Measurements from ENCODE around the gene RGS1. TPM values are rescaled to one million over a fixed set of nuclear protein-coding genes. Genes with fewer than 3 reads are reported as not detected.

Gene RGS1
- total RNA-seq, 2 donors from 2014 or later, result 43.0 to 57.3 TPM

- no peaks in the 10 kb centered on the region for H3K9me3 ChIP-seq
- H3K4me3 ChIP-seq, result no peak overlapping the region
- no peaks in the 10 kb centered on the region for H3K4me1 ChIP-seq (replicated peaks)
- H3K27ac ChIP-seq, result peak overlapping the region; percentile 54 to 66
- no peaks in the 10 kb centered on the region for H3K27me3 ChIP-seq (replicated peaks; ENCODE audit: insufficient read depth)
- H3K36me3 ChIP-seq, result no peaks in the 10 kb centered on the region
- no peak for TF ChIP-seq POLR2A (IDR thresholded peaks at IDR 0.05)
- TF ChIP-seq, protein P1, sequence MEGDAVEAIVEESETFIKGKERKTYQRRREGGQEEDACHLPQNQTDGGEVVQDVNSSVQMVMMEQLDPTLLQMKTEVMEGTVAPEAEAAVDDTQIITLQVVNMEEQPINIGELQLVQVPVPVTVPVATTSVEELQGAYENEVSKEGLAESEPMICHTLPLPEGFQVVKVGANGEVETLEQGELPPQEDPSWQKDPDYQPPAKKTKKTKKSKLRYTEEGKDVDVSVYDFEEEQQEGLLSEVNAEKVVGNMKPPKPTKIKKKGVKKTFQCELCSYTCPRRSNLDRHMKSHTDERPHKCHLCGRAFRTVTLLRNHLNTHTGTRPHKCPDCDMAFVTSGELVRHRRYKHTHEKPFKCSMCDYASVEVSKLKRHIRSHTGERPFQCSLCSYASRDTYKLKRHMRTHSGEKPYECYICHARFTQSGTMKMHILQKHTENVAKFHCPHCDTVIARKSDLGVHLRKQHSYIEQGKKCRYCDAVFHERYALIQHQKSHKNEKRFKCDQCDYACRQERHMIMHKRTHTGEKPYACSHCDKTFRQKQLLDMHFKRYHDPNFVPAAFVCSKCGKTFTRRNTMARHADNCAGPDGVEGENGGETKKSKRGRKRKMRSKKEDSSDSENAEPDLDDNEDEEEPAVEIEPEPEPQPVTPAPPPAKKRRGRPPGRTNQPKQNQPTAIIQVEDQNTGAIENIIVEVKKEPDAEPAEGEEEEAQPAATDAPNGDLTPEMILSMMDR (IDR thresholded peaks at IDR 0.05), result no peak
- TF ChIP-seq POLR2AphosphoS5 (IDR thresholded peaks at IDR 0.05), result no peak
- DNase-seq (ENCODE audit: low spot score), result no peak
- WGBS, result 50% methylated on average over 3 of the region's 3 CpGs
- intact Hi-C loops (cut with DNase I), result loop anchor here (5.0 kb wide), 1 partner anchor 34 kb away; no protein-coding TSS in a partner anchor
Measured at GRCh38 chr1:192538407-192539296, 36.9 kb upstream of the RGS1 start.

DNA sequence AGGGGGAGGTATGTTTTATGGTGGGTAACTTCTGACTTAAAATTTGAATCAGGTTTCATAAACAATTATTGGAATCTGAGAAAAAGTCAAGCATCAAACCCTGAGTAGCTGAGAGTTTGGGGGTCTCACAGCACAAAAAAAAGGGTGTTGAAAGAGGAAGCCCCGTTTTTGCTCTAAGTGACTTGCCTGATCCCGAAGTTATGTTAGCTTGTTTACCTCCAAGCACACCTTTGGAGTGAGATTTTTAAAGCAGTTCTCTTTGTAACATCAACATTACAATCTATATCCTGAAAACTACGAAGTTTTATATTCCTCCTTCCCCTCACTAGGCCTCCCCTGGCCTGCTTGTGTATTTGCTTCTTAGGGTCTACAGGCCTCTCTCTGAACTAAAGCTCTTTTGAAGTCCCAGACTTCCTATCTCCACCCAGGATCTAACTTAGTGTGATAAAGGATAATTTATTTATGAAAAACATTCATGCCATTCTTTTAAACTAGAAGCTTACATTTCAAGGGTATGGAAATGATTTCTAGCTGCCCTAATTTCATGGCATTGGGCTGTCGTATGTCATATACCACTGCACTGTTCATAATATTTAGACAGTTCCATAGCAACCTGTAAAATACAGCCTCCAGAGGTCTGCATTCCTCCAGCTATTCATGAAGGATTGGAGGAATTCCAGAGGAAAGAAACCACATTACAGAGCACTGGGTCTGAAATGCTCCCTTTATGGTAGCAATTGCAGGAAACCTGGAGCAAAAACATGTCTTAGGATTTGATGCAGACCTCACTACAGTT is 36.1 kb upstream of the RGS1 start:
- no peaks in the 10 kb centered on the region for H3K9me3 ChIP-seq
- no peak for DNase-seq (ENCODE audit: low spot score)
- 15% methylated on average over 4 of the region's 4 CpGs for whole genome bisulfite sequencing
- no peaks in the 10 kb centered on the region for H3K36me3 ChIP-seq
- intact Hi-C loops (cut with DNase I), result loop anchor here (5.0 kb wide), 1 partner anchor 33 kb away; no protein-coding TSS in a partner anchor
- no peaks in the 10 kb centered on the region for H3K27me3 ChIP-seq (replicated peaks; ENCODE audit: insufficient read depth)
- no peak overlapping the region for H3K4me3 ChIP-seq
- no peak for TF ChIP-seq POLR2AphosphoS5 (IDR thresholded peaks at IDR 0.05)
- no peak for TF ChIP-seq POLR2A (IDR thresholded peaks at IDR 0.05)
- H3K27ac ChIP-seq, result peak overlapping the region; percentile 54 to 66
- no peaks in the 10 kb centered on the region for H3K4me1 ChIP-seq (replicated peaks)

GRCh38 chr1:192543445-192543844 is 32.1 kb upstream of the RGS1 start:
- H3K4me1 ChIP-seq (replicated peaks), result no peaks in the 10 kb centered on the region
- H3K27ac ChIP-seq, result no peak overlapping the region
- H3K27me3 ChIP-seq (replicated peaks; ENCODE audit: insufficient read depth), result no peaks in the 10 kb centered on the region
- H3K36me3 ChIP-seq, result no peaks in the 10 kb centered on the region
- no peak for DNase-seq (ENCODE audit: low spot score)
- no peaks in the 10 kb centered on the region for H3K9me3 ChIP-seq
- 94% methylated on average over 5 of the region's 5 CpGs for WGBS
- TF ChIP-seq POLR2AphosphoS5 (IDR thresholded peaks at IDR 0.05) (no peak), POLR2A (IDR thresholded peaks at IDR 0.05) (no peak)
- TF ChIP-seq, protein P1 (IDR thresholded peaks at IDR 0.05), result no peak
- no peak overlapping the region for H3K4me3 ChIP-seq
- intact Hi-C loops (cut with DNase I), result no loop called here

GRCh38 chr1:192545896-192546521 is 29.6 kb upstream of the RGS1 start:
- 89% methylated on average over 3 of the region's 3 CpGs for WGBS
- intact Hi-C loops (cut with DNase I), result no loop called here
- TF ChIP-seq POLR2A (IDR thresholded peaks at IDR 0.05) (no peak), POLR2AphosphoS5 (IDR thresholded peaks at IDR 0.05) (no peak)
- TF ChIP-seq, protein P1 (IDR thresholded peaks at IDR 0.05), result peak in 1 of 4 experiments; percentile 17
- H3K4me3 ChIP-seq, result no peak overlapping the region
- H3K27ac ChIP-seq, result no peak overlapping the region
- no peak for DNase-seq (ENCODE audit: low spot score)
- H3K27me3 ChIP-seq (replicated peaks; ENCODE audit: insufficient read depth), result no peaks in the 10 kb centered on the region
- no peaks in the 10 kb centered on the region for H3K9me3 ChIP-seq
- H3K36me3 ChIP-seq, result no peaks in the 10 kb centered on the region
- H3K4me1 ChIP-seq (replicated peaks), result no peaks in the 10 kb centered on the region
